Stimulated activated naive CD8-positive, alpha-beta T cell treated with anti-CD3 and anti-CD28 coated beads, Interleukin-15, Interleukin-2, amounts not matched to agents 100 ng/mL and 50 ng/mL, for 24 hours (primary cell): ENCODE results near the gene PKM.
A peak's percentile ranks its signal among the peaks of the same experiment; 100 is the strongest.

Experiments
- H3K27ac Mint-ChIP-seq: one replicate; pipeline ENCODE4 v1.8.0; 2021; ENCODE audit warnings: mild to moderate bottlenecking, mixed read lengths
- H3K27me3 Mint-ChIP-seq: one replicate; pipeline ENCODE4 v1.8.0; 2021; ENCODE audit warnings: mixed read lengths
- H3K36me3 Mint-ChIP-seq: one replicate; pipeline ENCODE4 v1.8.0; 2021; ENCODE audit warnings: low read depth, mixed read lengths
- H3K4me1 Mint-ChIP-seq: one replicate; pipeline ENCODE4 v1.8.0; 2021; ENCODE audit warnings: low read depth, mixed read lengths
- H3K4me3 Mint-ChIP-seq: one replicate; pipeline ENCODE4 v1.8.0; 2021; ENCODE audit warnings: mild to moderate bottlenecking, mixed read lengths
- H3K9me3 Mint-ChIP-seq: one replicate; pipeline ENCODE4 v1.8.0; 2021; ENCODE audit warnings: mixed read lengths

Gene PKM

DNA sequence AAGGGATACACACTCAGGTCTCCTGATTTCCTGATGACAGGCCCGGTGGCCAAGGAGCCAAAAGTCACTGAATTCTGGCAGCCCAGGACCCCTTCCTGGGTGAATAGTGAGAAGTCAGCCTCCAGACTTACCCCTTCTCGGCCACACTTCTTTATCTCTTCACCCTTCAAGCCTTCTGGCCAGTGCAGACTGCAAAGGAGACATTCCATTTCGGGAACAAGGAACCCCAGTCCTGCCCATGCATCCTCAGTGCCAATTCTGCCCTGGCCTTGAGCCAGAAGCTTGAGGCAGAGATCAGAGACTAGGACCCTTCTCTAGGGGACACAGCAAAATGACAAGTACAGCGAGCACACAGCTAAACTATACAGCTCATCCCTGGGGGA, 62.2 kb downstream of the PKM start:
- Mint-ChIP-seq H3K27ac (no peak overlapping the region), H3K27me3 (no peaks in the 10 kb centered on the region), H3K36me3 (no peaks in the 10 kb centered on the region), H3K4me1 (no peaks in the 10 kb centered on the region), H3K9me3 (no peaks in the 10 kb centered on the region), H3K4me3 (no peak overlapping the region)

DNA sequence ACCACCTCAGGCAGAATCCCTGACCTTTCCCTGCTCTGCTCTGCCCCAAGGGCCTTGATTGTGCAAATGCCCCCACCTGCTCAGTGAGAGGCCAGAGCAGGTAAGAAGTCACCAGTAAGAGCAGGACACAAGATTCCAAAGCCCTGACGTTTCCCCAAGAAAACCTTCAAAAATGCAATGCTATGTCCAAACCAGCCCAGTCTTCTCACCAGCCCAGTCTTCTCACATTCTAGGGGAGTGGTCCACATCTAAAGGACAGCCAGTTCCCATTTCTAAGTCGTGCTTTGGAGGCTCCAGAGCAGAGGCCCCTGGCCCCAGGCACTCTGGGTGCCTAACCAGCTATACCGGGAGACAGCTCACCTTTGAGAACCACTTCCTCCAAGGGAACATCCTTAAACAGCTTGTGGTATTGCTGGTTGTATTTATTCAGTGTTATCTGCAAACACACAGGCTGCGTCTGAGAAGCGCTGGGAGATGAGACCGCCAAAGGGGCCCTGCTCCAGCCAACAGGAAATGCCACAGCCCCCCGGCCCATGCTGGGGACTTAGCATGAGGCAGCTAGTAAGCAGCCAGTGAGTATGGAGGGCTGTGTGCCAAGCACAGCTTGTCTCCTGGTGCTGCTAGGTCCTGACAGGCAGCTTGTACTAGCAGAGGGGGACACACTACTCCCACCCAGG, 62.7 kb downstream of the PKM start:
- Mint-ChIP-seq H3K36me3 (no peaks in the 10 kb centered on the region), H3K4me3 (no peak overlapping the region), H3K27ac (no peak overlapping the region), H3K4me1 (no peaks in the 10 kb centered on the region), H3K27me3 (no peaks in the 10 kb centered on the region), H3K9me3 (no peaks in the 10 kb centered on the region)

DNA sequence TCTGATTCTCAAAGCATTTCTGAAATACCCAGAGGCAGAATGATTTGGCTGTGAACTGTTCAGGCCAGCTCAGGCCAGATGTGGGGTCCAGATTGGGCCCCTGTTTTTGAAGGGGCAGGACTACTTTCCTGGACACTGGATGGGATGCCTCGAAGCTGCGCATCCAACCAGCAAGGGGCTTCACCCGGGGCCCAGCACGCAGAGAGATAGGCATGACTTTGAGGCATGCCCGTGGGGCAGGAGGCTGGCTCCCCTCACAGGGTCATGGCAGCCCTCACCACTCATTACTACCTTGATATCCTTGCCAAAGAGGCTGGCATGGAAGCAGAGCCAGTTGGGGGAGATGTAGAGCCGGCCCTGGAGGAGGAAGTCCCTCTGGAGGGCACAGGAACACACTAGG, 63.5 kb downstream of the PKM start:
- Mint-ChIP-seq H3K4me1 (no peaks in the 10 kb centered on the region), H3K9me3 (no peaks in the 10 kb centered on the region)

DNA sequence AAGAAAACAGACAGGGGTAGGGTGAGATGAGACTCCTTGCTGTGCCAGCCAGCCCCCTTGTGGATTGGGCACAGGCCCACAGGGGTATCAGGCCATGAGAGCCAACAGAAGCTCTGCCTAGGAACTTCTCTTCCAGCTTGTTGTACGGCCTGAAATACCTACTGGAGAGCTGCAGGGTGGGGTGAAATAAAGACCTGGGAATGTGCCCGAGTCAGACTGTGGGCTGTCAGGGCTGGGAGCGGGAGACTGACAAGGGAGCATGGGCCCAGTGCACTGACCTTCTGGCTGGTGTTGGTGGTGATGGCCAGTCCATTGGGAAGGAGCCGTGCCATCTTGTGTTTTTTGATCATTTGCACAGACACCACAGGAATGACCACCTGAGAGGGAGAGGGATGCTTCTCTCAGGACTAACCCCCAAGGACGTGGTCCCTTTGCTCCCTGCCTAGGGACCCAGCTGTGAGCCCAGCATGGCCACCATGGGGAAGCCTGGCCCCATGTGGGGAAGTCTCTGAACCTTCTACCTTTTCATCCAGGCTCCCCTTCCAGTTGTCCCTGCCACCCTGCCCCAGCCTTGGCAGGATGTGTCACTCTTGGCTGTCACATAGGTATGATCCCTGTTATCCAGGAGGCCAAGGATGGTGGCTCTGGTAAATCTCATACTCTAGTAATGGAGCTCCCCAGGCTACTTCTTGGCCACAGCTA, 64.1 kb downstream of the PKM start:
- Mint-ChIP-seq H3K4me3 (no peak overlapping the region), H3K4me1 (no peaks in the 10 kb centered on the region), H3K27me3 (no peaks in the 10 kb centered on the region), H3K36me3 (no peaks in the 10 kb centered on the region), H3K9me3 (no peaks in the 10 kb centered on the region), H3K27ac (no peak overlapping the region)

More for the DNA sequence above, 63.5 kb downstream of the PKM start:
- Mint-ChIP-seq H3K4me3 (no peak overlapping the region), H3K27me3 (no peaks in the 10 kb centered on the region), H3K36me3 (no peaks in the 10 kb centered on the region), H3K27ac (no peak overlapping the region)

DNA sequence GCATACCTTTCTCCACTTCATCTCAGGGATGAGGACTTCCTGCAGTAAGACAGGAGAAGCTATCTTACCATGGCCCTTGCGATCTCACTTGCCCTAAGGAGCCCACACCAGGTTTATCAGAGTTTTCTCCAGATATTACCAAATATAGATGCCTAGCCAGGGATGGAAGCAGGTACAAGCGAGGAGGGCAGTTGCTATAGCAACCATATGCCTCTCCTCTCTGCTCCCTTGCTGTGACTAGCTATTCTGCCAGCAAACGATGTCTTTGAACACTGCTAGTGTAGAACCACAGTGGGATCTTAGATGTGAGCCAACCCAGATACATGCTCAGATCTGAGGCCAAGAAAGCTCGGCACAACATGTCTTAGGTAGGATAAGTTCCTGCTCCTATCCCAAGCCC, 67.3 kb downstream of the PKM start:
- H3K4me3 Mint-ChIP-seq, result no peak overlapping the region

DNA sequence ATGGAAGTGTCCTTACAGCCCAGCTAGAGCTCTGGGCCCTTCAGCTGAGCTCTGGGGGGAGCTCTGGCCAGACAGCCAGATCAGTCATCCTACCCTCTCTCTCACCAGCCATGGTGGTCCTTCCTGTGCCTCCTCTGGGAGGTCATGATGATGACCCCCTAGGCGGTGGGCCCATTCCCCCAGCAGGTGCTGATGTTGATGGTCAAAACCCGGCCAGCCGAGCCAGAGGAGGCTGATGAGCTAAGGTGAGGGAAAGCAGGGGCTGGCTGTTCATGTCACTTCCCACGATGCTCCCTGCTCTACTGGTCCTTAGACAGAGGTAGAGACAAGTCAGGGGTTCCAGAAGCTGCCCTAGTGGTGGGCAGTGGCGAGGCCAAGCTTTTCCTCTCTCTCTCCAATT, 68.4 kb downstream of the PKM start:
- Mint-ChIP-seq H3K27me3 (no peaks in the 10 kb centered on the region), H3K27ac (no peak overlapping the region), H3K4me1 (no peaks in the 10 kb centered on the region), H3K4me3 (no peak overlapping the region), H3K9me3 (no peaks in the 10 kb centered on the region), H3K36me3 (no peaks in the 10 kb centered on the region)

More for the DNA sequence above, 67.3 kb downstream of the PKM start:
- H3K36me3 Mint-ChIP-seq, result no peaks in the 10 kb centered on the region
- no peaks in the 10 kb centered on the region for H3K4me1 Mint-ChIP-seq
- no peaks in the 10 kb centered on the region for H3K9me3 Mint-ChIP-seq
- no peak overlapping the region for H3K27ac Mint-ChIP-seq
- no peaks in the 10 kb centered on the region for H3K27me3 Mint-ChIP-seq

DNA sequence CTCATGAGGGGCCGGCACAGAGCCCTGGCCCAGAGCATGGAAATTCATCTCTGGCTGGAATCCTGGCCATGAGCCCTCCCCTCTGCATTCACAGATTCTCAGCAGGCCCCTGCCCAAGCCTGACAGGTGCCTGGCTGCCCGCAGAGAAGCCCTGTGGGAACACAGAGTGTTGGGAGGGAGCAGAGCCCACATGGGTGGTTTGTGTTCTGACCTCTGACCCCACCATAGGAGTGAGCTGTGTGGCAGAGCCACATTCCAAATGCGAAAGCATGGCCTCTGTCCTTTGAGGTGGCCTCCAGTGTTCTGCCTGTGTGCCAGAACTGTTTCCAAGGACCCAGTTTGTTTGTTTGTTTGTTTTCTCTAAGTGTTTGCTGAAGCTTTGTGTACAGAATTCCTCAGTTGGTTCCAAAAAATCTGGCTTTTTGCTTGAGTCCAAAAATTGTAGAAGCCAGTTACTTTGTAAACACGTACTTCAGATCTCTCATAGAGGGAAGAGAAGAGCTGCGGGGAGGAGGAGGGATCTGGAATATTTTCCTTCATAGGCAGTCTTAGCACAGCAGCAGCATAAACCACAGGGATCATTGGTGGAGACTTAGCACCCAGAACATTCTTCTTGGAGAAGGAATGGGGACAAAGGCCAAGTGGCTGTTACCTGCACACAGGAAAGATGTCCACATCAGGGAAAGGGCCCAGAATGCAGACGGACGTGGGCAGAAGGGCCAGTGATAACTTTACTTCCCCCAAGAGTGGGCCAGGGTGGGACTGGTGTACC, 69.4 kb downstream of the PKM start:
- Mint-ChIP-seq H3K4me1 (no peaks in the 10 kb centered on the region), H3K27ac (no peak overlapping the region), H3K4me3 (no peak overlapping the region), H3K27me3 (no peaks in the 10 kb centered on the region), H3K36me3 (no peaks in the 10 kb centered on the region), H3K9me3 (no peaks in the 10 kb centered on the region)

DNA sequence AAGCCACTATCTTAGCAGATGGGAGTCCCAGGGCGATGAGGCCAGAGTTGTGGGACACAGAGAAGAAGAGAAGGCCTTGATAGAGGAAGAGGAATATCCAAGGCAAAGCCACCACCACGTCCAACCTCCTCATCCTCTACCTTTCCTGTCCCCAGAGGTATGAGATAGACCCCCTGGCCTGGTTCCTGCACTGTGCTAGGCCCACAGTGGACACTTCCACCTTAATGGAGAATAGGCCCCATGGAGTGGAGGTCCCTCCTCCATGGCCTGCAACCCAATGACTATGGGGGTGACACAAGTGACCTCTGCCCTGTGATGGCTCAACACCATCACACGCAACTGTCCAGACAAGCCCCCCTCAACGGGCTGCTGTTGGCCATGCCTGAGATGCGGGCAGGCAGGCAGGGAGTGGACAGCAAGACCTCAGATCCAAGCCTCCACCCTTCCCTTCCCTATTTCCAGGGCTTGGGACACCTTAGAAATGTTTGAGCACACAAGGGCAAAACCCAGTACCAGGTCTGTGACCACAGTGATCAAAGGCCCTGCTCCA, 70.2 kb downstream of the PKM start:
- Mint-ChIP-seq H3K27ac (no peak overlapping the region), H3K27me3 (no peaks in the 10 kb centered on the region), H3K4me3 (no peak overlapping the region), H3K4me1 (no peaks in the 10 kb centered on the region), H3K36me3 (no peaks in the 10 kb centered on the region), H3K9me3 (no peaks in the 10 kb centered on the region)

DNA sequence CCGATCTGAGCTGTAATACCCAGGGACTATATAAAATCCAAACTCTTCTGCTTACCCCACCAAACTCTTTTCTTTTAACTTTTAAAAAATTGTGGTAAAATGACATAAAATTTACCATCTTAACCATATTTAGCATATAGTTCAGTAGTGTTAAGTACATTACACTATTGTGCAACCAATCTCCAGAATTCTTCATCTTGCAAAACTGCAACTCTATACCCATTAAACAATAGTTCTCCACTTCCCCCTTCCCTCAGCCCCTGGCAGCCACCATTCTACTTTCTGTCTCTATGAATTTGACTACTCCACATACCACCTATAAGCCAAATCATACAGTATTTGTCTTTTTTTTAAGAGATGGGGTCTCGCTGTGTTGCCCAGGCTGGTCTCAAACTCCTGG, 74.1 kb downstream of the PKM start:
- H3K27me3 Mint-ChIP-seq, result no peaks in the 10 kb centered on the region
- no peaks in the 10 kb centered on the region for H3K4me1 Mint-ChIP-seq

DNA sequence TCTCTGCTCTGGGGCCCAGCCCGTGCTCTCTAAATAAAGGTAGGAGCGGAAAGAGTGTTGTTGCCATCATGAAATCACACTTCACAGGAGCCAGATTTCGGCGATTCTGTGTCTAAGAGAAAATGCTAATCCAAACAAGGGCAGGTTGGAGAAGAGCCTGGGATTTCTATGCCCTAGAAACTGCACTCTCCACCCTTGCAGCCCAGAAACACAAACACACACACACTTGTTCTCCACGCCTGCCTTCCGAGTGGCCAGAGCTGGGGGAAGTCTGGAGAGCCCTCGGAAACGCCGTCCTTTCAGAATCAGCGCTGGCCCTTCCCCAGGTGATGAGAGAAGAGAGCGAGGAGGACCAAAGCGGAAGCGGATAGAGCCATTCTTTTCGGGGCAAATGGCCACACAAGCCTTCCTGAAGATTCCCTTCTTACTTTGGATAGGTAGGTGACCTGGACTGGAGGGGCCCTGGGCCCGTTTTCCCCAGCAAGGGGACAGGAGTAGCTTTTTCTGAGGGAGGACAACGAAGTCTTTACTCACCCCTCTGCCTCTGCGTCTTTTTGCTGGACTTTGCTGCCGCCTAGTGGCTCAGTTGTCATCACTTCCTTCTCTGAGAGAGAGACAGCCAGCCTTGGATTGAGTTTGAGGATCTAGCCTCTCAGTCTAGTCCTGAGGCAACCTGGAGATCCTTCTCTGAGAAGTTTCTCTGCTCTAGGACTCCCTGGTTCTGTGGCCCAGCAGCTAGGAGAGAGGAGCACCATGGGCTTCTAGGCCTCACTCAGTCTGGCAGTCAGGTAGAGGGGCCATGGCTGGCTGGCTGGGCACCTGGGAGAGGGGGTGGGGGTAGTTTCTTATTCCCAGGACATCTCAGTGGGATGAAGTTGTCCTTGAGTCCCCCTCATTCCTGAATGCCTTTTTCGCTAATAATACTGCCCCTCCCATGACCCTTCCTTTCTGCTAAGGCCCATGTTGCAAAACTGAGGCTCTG, 75.1 kb downstream of the PKM start:
- H3K36me3 Mint-ChIP-seq, result no peaks in the 10 kb centered on the region
- H3K27ac Mint-ChIP-seq, result no peak overlapping the region
- peak overlapping the region; percentile 68 for H3K4me3 Mint-ChIP-seq
- H3K9me3 Mint-ChIP-seq, result no peaks in the 10 kb centered on the region
- H3K4me1 Mint-ChIP-seq, result no peaks in the 10 kb centered on the region
- no peaks in the 10 kb centered on the region for H3K27me3 Mint-ChIP-seq

More for the DNA sequence above, 74.1 kb downstream of the PKM start:
- no peaks in the 10 kb centered on the region for H3K9me3 Mint-ChIP-seq
- H3K36me3 Mint-ChIP-seq, result no peaks in the 10 kb centered on the region
- no peak overlapping the region for H3K4me3 Mint-ChIP-seq
- H3K27ac Mint-ChIP-seq, result no peak overlapping the region

DNA sequence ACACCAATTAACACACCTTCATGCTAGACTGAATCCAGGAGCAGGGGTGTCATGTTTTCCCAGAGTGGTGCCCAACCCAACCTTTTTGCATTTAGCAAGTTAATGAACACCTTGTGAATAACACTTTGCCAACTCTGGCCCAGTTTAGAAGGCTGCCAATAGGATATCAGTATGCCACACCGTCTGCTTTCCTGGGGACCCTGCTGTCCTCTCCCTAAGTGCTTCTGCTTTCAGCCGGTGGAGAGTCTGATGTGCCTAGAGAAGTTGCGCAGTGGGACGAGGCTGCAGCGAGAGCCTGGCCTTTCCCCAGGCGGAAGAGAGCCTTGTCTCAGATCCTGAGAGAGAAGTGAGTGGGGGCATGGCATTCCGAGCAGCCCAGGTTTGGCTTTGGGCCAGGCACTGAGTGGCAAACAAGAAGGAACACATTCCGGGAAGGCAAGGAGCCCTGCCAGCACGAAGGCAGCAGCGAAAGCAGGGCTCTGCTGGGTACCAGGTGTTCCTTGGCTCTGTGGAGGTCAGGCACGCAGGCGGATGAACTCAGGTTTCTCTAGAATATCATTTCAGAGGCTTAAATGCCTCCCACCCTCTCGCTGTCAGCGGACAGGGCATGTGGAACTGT, 75.9 kb downstream of the PKM start:
- no peaks in the 10 kb centered on the region for H3K4me1 Mint-ChIP-seq
- H3K27me3 Mint-ChIP-seq, result no peaks in the 10 kb centered on the region
- no peaks in the 10 kb centered on the region for H3K9me3 Mint-ChIP-seq
- no peaks in the 10 kb centered on the region for H3K36me3 Mint-ChIP-seq
- H3K27ac Mint-ChIP-seq, result no peak overlapping the region
- H3K4me3 Mint-ChIP-seq, result peak overlapping the region; percentile 30

DNA sequence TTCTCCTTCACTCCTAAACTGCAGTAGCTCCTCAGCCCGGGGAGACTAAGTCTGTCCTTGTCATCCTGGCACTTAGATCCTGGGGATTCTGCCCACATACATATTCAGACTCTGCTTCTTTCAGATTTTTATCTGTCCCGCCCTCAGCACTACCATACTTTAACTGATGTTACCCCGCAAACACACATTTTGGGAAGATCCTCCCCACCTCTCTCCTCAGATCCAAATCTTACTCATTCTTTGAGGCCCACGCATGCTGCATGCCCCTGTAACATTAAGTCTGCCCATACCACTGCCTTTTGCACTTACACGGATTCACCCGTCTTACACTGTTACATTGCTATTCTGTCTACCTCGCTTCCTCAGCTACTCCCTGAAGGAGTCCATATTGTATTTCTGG, 76.7 kb downstream of the PKM start:
- no peaks in the 10 kb centered on the region for H3K4me1 Mint-ChIP-seq
- no peak overlapping the region for H3K4me3 Mint-ChIP-seq
- H3K27ac Mint-ChIP-seq, result no peak overlapping the region
- no peaks in the 10 kb centered on the region for H3K27me3 Mint-ChIP-seq
- no peaks in the 10 kb centered on the region for H3K36me3 Mint-ChIP-seq
- no peaks in the 10 kb centered on the region for H3K9me3 Mint-ChIP-seq

DNA sequence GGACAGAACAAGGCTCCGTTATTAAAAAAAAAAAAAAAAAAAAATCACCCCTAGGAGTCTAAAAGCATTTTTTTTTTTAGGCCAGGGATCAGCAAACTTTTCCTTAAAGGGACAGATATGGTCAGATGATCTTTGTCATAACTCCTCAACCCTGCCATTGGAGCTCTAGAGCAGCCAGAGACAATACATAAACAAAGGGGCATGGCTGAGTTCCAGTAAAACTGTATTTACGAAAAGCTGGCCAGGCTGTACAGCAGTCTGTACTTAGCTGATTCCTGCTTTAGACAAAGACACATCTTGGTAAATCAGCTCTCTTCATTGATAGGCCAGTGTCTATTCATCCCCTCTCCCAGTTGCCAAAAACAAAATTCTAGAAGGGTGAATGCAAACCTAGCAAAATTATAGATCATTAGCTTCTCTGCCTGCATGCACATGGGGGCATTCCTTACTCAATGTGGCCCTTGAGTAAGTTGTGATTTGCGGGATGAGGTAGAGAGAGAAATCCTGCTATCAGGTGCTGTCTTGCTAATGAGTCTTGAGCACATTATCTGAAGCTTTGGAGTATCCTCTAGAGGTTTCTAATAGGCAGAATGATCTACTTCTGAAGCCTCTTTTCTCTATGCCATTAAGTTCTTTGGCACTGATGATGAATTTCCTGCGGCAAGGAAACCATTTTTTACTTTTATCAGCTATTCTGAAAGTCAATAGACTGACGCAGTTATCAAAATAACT, 77.6 kb downstream of the PKM start:
- H3K4me1 Mint-ChIP-seq, result no peaks in the 10 kb centered on the region
- H3K36me3 Mint-ChIP-seq, result no peaks in the 10 kb centered on the region
- H3K27ac Mint-ChIP-seq, result no peak overlapping the region
- no peak overlapping the region for H3K4me3 Mint-ChIP-seq
- H3K27me3 Mint-ChIP-seq, result no peaks in the 10 kb centered on the region
- no peaks in the 10 kb centered on the region for H3K9me3 Mint-ChIP-seq
